Heart left ventricle (tissue), 16 donors: ENCODE results near the gene B3GAT1. TPM values are rescaled to one million over a fixed set of nuclear protein-coding genes. Genes with fewer than 3 reads are reported as not detected.

ENCODE experiments used
- ATAC-seq, 4 donors: fragments of 200-7000 bp; cut with Tn5 transposase; one replicate each; pipeline ENCODE4 v1.9.1; 2020 to 2022; ENCODE audit warnings: moderate library complexity in 4 of 4, mild to moderate bottlenecking in 3 of 4, moderate number of reproducible peaks in 1 of 4
- DNase-seq, 5 donors: peaks; one replicate each; pipeline ENCODE4 v3.0.0-alpha.2; 2020
- H3K27ac ChIP-seq, 12 donors: fragments of 200-600 bp; sonication (generic) in 4 of 12; one replicate each; pipeline versions ENCODE4 v1.5.0 to v1.8.0; 2016 to 2022; ENCODE audit warnings: mild to moderate bottlenecking in 2 of 12
- H3K27me3 ChIP-seq, 9 donors: fragments of 200-600 bp; sonication (generic) in 2 of 9; one replicate each; pipeline versions ENCODE4 v1.5.1 to v1.8.0; 2016 to 2022; ENCODE audit warnings: mild to moderate bottlenecking in 3 of 9
- H3K36me3 ChIP-seq, 9 donors: fragments of 200-600 bp; sonication (generic) in 2 of 9; one replicate each; pipeline versions ENCODE4 v1.5.0 to v1.8.0; 2018 to 2022; ENCODE audit warnings: mild to moderate bottlenecking in 2 of 9
- H3K4me1 ChIP-seq, 12 donors: fragments of 200-600 bp; sonication (generic) in 4 of 12; one replicate each; pipeline versions ENCODE4 v1.5.0 to v1.8.0; 2016 to 2022; ENCODE audit warnings: mild to moderate bottlenecking in 3 of 12
- H3K4me3 ChIP-seq, 12 donors: fragments of 200-600 bp; sonication (generic) in 4 of 12; one replicate each; pipeline versions ENCODE4 v1.5.0 to v1.8.0; 2017 to 2022; ENCODE audit warnings: mild to moderate bottlenecking in 9 of 12, moderate library complexity in 4 of 12
- H3K9me3 ChIP-seq, 12 donors: fragments of 200-600 bp; sonication (generic) in 4 of 12; one replicate each; pipeline versions ENCODE4 v1.5.0 to v1.8.0; 2016 to 2022; ENCODE audit warnings: mild to moderate bottlenecking in 1 of 12
- CTCF ChIP-seq, 12 donors: fragments of 200-600 bp; sonication (generic) in 4 of 12; IDR thresholded peaks; one replicate each; pipeline versions ENCODE4 v1.5.0 to v1.8.0; 2018 to 2022; ENCODE audit warnings: antibody characterized with exemption in 12 of 12, mild to moderate bottlenecking in 5 of 12
- POLR2A ChIP-seq, 2 donors: fragments of 450-650 bp; IDR thresholded peaks; one replicate each; pipeline ENCODE4 v1.6.1; 2017; ENCODE audit warnings: antibody characterized with exemption in 2 of 2, mild to moderate bottlenecking in 2 of 2, moderate library complexity in 2 of 2
- WGBS, 4 donors: extraction: QIAGEN DNeasy Blood & Tissue Kit in 2 of 4; methylation state at CpG; one replicate each; pipeline versions ENCODE4 v1.1.5 to v1.1.7; 2013 to 2018; 5-methylcytosine and 5-hydroxymethylcytosine counted together
- intact Hi-C, 10 donors: fragments of 100-400 bp; cut with DNase I; formaldehyde crosslinking; loops; one replicate each; pipeline versions ENCODE4 v1.11.1 to v1.14.2; 2022
- polyA plus RNA-seq, 2 donors: library from polyadenylated mRNA; stranded (reverse); fragments of 200-250 nt; gene quantifications; one replicate each; pipeline ENCODE4 v1.2.3, GENCODE V29; 2013
- total RNA-seq, 9 donors: library from RNA; depleted of rRNA in 2 of 9; stranded (reverse); fragments of >200 nt in 2 of 9; fragmentation: NEBNext Ultra II Directional in 3 of 9; extraction: Animal tissue kit (Norgen Biotek cat#: 25700) in 3 of 9; gene quantifications; one replicate each; pipeline versions ENCODE4 v1.1.0 to v1.2.4, GENCODE V29; 2016 to 2023
- donor health status: ischemic (EF 13 %, LVEDD 7.1; RV severe dilation, severe dysfunction).
- donor health status: healthy with polysubstance abuse.
- donor health status: DM: no; HTN: yes; CAD: no.
- donor health status: DM: no; HTN: no; CAD: no.
- donor health status: ischemic (EF 25% LVEDD 6.9; RV normal size, moderate dysfunction).
- donor health status: ischemic (EF 25% LVEDD 5.7; RV mildly dilated, moderate dysfunction).
- donor health status: healthy.
- donor health status: DM: yes; HTN: yes; CAD: no.
- donor health status: ischemic (EF 35%, LVEDD 5.7; RV mildly dilated, moderate dysfunction).
- donor health status: nonischemic (EF 11% LVEDD 7.7; RV severe dilation, severe dysfunction).
- donor health status: DM: yes; HTN: yes; CAD: no.
- donor health status: PGD.
- donor health status: ischemic (EF 29% LVEDD 5.4; RV normal size, mild dysfunction).
- donor health status: nonischemic (EF 23%, LVEDD 6.1; RV moderate dilation, normal function).

Gene B3GAT1
- total and polyA plus RNA-seq, 11 donors, result 0.04 to 0.64 (median 0.09) TPM; not detected in 4

- H3K9me3 ChIP-seq, result peaks cover 0 to 3% (median 0%) of the 10 kb centered on the region in 12 donors
- ATAC-seq (no peak), DNase-seq (no peak)
- intact Hi-C loops, result no loop called here
- no peak for TF ChIP-seq POLR2A (IDR thresholded peaks at IDR 0.05)
- no peak for TF ChIP-seq CTCF (IDR thresholded peaks at IDR 0.05)
- 85 to 87% (median 85%) methylated on average over 29 to 30 of the region's 30 CpGs for WGBS, 4 donors
- H3K27me3 ChIP-seq, result peaks cover 0 to 59% (median 19%) of the 10 kb centered on the region in 9 donors
- no peak overlapping the region for H3K4me3 ChIP-seq
- no peaks in the 10 kb centered on the region for H3K4me1 ChIP-seq
- no peak overlapping the region for H3K27ac ChIP-seq
- no peaks in the 10 kb centered on the region for H3K36me3 ChIP-seq
Observed at GRCh38 chr11:134404575-134405341, 7.3 kb downstream of the B3GAT1 start.

GRCh38 chr11:134402910-134403309 is 9.1 kb downstream of the B3GAT1 start:
- peaks cover 0 to 3% (median 0%) of the 10 kb centered on the region in 12 donors for H3K9me3 ChIP-seq
- H3K27me3 ChIP-seq, result peaks cover 0 to 58% (median 11%) of the 10 kb centered on the region in 9 donors
- 76 to 88% (median 84%) methylated on average over 6 to 12 of the region's 12 CpGs for WGBS, 4 donors
- no peak overlapping the region for H3K27ac ChIP-seq
- no peaks in the 10 kb centered on the region for H3K4me1 ChIP-seq
- TF ChIP-seq POLR2A (IDR thresholded peaks at IDR 0.05), result no peak
- no peaks in the 10 kb centered on the region for H3K36me3 ChIP-seq
- no peak for DNase-seq
- H3K4me3 ChIP-seq, result no peak overlapping the region
- intact Hi-C loops, result no loop called here
- no peak for ATAC-seq

GRCh38 chr11:134401825-134402809 is 9.9 kb downstream of the B3GAT1 start:
- no peak for ATAC-seq
- Histone ChIP-seq H3K27ac (no peak overlapping the region), H3K4me1 (no peaks in the 10 kb centered on the region), H3K4me3 (no peak overlapping the region), H3K9me3 (peaks cover 0 to 3% (median 0%) of the 10 kb centered on the region in 12 donors), H3K27me3 (peaks cover 0 to 52% (median 9%) of the 10 kb centered on the region in 9 donors), H3K36me3 (no peaks in the 10 kb centered on the region)
- DNase-seq, result no peak
- TF ChIP-seq CTCF (IDR thresholded peaks at IDR 0.05), result no peak
- TF ChIP-seq POLR2A (IDR thresholded peaks at IDR 0.05), result no peak
- WGBS, 4 donors, result 59 to 77% (median 74%) methylated on average over 17 to 19 of the region's 19 CpGs
- intact Hi-C loops, result no loop called here

- Histone ChIP-seq H3K27ac (no peak overlapping the region), H3K4me1 (no peaks in the 10 kb centered on the region), H3K27me3 (peaks cover 0 to 33% (median 4%) of the 10 kb centered on the region in 9 donors), H3K9me3 (peaks cover 0 to 3% (median 0%) of the 10 kb centered on the region in 12 donors), H3K36me3 (no peaks in the 10 kb centered on the region), H3K4me3 (no peak overlapping the region)
- WGBS, 4 donors, result 74 to 78% (median 77%) methylated on average over 7 of the region's 7 CpGs
- no peak for TF ChIP-seq POLR2A (IDR thresholded peaks at IDR 0.05)
- ATAC-seq, result no peak
- intact Hi-C loops, result no loop called here
- DNase-seq, result no peak
Observed at GRCh38 chr11:134399996-134400395, 12.0 kb downstream of the B3GAT1 start.

GRCh38 chr11:134399293-134399654 is 12.8 kb downstream of the B3GAT1 start:
- Histone ChIP-seq H3K9me3 (peaks cover 0 to 3% (median 0%) of the 10 kb centered on the region in 12 donors), H3K27me3 (peaks cover 0 to 31% (median 0%) of the 10 kb centered on the region in 9 donors), H3K27ac (no peak overlapping the region), H3K36me3 (no peaks in the 10 kb centered on the region), H3K4me3 (no peak overlapping the region), H3K4me1 (no peaks in the 10 kb centered on the region)
- WGBS, 4 donors, result 58 to 81% (median 79%) methylated on average over 2 to 8 of the region's 8 CpGs
- no peak for DNase-seq
- ATAC-seq, result peak in 1 of 4 donors; percentile 9
- intact Hi-C loops, result no loop called here
- TF ChIP-seq CTCF (IDR thresholded peaks at IDR 0.05) (no peak), POLR2A (IDR thresholded peaks at IDR 0.05) (no peak)
